Gastrocnemius medialis (tissue), 4 donors: Measurements from ENCODE around the gene GNPAT. TPM values are rescaled to one million over a fixed set of nuclear protein-coding genes. Genes with fewer than 3 reads are reported as not detected.
"Not testable (repeated sequence)": the region's sequence is repeated elsewhere in the genome, so short reads cannot be mapped to it uniquely, and the experiment has no call there.

Experiments
- ATAC-seq, 2 donors: fragments of 150-250 bp; one replicate each; pipeline ENCODE4 v1.9.1; 2016
- DNase-seq, 2 donors: peaks; one replicate each; pipeline ENCODE4 v3.0.0-alpha.2; 2019
- H3K27ac ChIP-seq, 4 donors: fragments of 200-600 bp; sonication (generic); 1 replicate in 1 of 4; 2 replicates in 3 of 4; pipeline ENCODE4 v1.5.1; 2016 to 2018; ENCODE audit warnings: mild to moderate bottlenecking in 2 of 4, moderate library complexity in 1 of 4
- H3K27me3 ChIP-seq, 3 donors: fragments of 200-600 bp; sonication (generic) in 2 of 3; 1 replicate in 1 of 3; 2 replicates in 2 of 3; pipeline versions ENCODE4 v1.5.1 to v1.6.0; 2016 to 2019; ENCODE audit warnings: mild to moderate bottlenecking in 1 of 3, moderate library complexity in 1 of 3
- H3K36me3 ChIP-seq, 2 donors: fragments of 200-600 bp; sonication (generic) in 1 of 2; one replicate each; pipeline ENCODE4 v1.5.1; 2017 to 2018
- H3K4me1 ChIP-seq, 2 donors: fragments of 200-600 bp; sonication (generic) in 1 of 2; one replicate each; pipeline ENCODE4 v1.5.1; 2016 to 2017; ENCODE audit warnings: mild to moderate bottlenecking in 2 of 2
- H3K4me3 ChIP-seq, 4 donors: fragments of 200-600 bp; sonication (generic) in 3 of 4; 1 replicate in 1 of 4; 2 replicates in 3 of 4; pipeline ENCODE4 v1.5.1; 2016 to 2019; ENCODE audit warnings: mild to moderate bottlenecking in 2 of 4
- H3K9me3 ChIP-seq, 3 donors: fragments of 200-600 bp; sonication (generic) in 2 of 3; 1 replicate in 1 of 3; 2 replicates in 2 of 3; pipeline ENCODE4 v1.5.1; 2016 to 2019
- CTCF ChIP-seq, 5 experiments: fragments of 450-650 bp in 3 of 5; fragments of 200-600 bp in 2 of 5; sonication (generic) in 2 of 5; IDR thresholded peaks in 4 of 5; conservative IDR thresholded peaks in 1 of 5; 1 replicate in 4 of 5; 2 replicates in 1 of 5; pipeline ENCODE4 v1.5.1; 2016 to 2019; ENCODE audit warnings: antibody characterized with exemption in 5 of 5, mild to moderate bottlenecking in 3 of 5, moderate library complexity in 3 of 5
- POLR2A ChIP-seq, 2 donors: fragments of 450-650 bp; IDR thresholded peaks; one replicate each; pipeline ENCODE4 v1.6.1; 2017; ENCODE audit warnings: antibody characterized with exemption in 2 of 2, mild to moderate bottlenecking in 2 of 2, moderate library complexity in 2 of 2
- in situ Hi-C, 4 donors: fragments of 200-750 bp; cut with MboI; loops; one replicate each; pipeline versions ENCODE4 v1.15.0 to v1.8.0; 2017; ENCODE audit warnings: low sequenced_read_pairs in 4 of 4
- intact Hi-C: fragments of 100-400 bp; cut with DNase I; formaldehyde crosslinking; loops from one replicate; pipeline ENCODE4 v1.15.1; 2023; ENCODE audit warnings: low total_unique reads
- total RNA-seq, 4 donors: library from RNA; depleted of rRNA; stranded (reverse); fragments of >200 nt; gene quantifications; one replicate each; pipeline versions ENCODE4 v1.1.0 to v1.2.3, GENCODE V29; 2016

Gene GNPAT
- total RNA-seq, 4 donors from 2014 or later = 95.1 to 128 (median 104) TPM

GRCh38 chr1:231210126-231210525 lies 30.9 kb upstream of the GNPAT start:
- no peak overlapping the region for H3K27ac ChIP-seq
- in situ Hi-C loops = loop anchor here (5.0 to 25.0 kb wide), 6 partner anchors 223 to 413 kb away; partner anchors contain the start of genes ARV1 (in 1 of the 4) and TTC13 (in 1 of the 4)
- intact Hi-C loops = loop anchor here (2.0 kb wide), 1 partner anchor 231 kb away; the partner anchor contains the start of genes ARV1 and TTC13
- TF ChIP-seq POLR2A (IDR thresholded peaks at IDR 0.05) (no peak), CTCF (IDR thresholded peaks at IDR 0.05 in 4 of 5, conservative IDR thresholded peaks at IDR 0.05 in 1 of 5) (no peak)
- H3K4me3 ChIP-seq = no peak overlapping the region
- no peaks in the 10 kb centered on the region for H3K36me3 ChIP-seq
- H3K27me3 ChIP-seq = peaks cover 0 to 2% (median 0%) of the 10 kb centered on the region in 3 donors
- H3K4me1 ChIP-seq = no peaks in the 10 kb centered on the region
- no peaks in the 10 kb centered on the region for H3K9me3 ChIP-seq
- ATAC-seq = no peak
- no peak for DNase-seq

- peak overlapping the region; percentile 38 to 71 (median 51) for H3K4me3 ChIP-seq
- intact Hi-C loops (loop anchor here (1.0 to 2.0 kb wide), 3 partner anchors 232 to 413 kb away; partner anchors contain the start of genes ARV1 and TTC13), in situ Hi-C loops (loop anchor here (5.0 to 25.0 kb wide), 6 partner anchors 224 to 414 kb away; partner anchors contain the start of genes ARV1 (in 1 of the 4) and TTC13 (in 1 of the 4))
- no peaks in the 10 kb centered on the region for H3K36me3 ChIP-seq
- TF ChIP-seq POLR2A (IDR thresholded peaks at IDR 0.05) (no peak), CTCF (IDR thresholded peaks at IDR 0.05 in 4 of 5, conservative IDR thresholded peaks at IDR 0.05 in 1 of 5) (peak; percentile 76 to 90 (median 88))
- no peak overlapping the region for H3K27ac ChIP-seq
- H3K9me3 ChIP-seq = no peaks in the 10 kb centered on the region
- DNase-seq (peak; percentile 19 to 72), ATAC-seq (peak; percentile 78 to 92)
- H3K27me3 ChIP-seq = peaks cover 0 to 4% (median 0%) of the 10 kb centered on the region in 3 donors
- H3K4me1 ChIP-seq = no peaks in the 10 kb centered on the region
Observed at GRCh38 chr1:231211005-231211857, 29.8 kb upstream of the GNPAT start.

GRCh38 chr1:231212301-231212700 lies 28.7 kb upstream of the GNPAT start:
- H3K27me3 ChIP-seq, H3K9me3 ChIP-seq, H3K27ac ChIP-seq, H3K4me3 ChIP-seq, ATAC-seq, H3K36me3 ChIP-seq, DNase-seq, H3K4me1 ChIP-seq, intact Hi-C loops: not testable (repeated sequence)
- in situ Hi-C loops = loop anchor here (5.0 to 25.0 kb wide), 6 partner anchors 225 to 415 kb away; partner anchors contain the start of genes ARV1 (in 1 of the 4) and TTC13 (in 1 of the 4)

GRCh38 chr1:231213831-231214573 lies 27.0 kb upstream of the GNPAT start:
- intact Hi-C loops (no loop called here), in situ Hi-C loops (loop anchor here (5.0 to 25.0 kb wide), 6 partner anchors 227 to 417 kb away; partner anchors contain the start of genes ARV1 (in 1 of the 4) and TTC13 (in 1 of the 4))
- Histone ChIP-seq H3K27me3 (peaks cover 0 to 4% (median 0%) of the 10 kb centered on the region in 3 donors), H3K36me3 (no peaks in the 10 kb centered on the region), H3K4me1 (no peaks in the 10 kb centered on the region), H3K9me3 (no peaks in the 10 kb centered on the region), H3K27ac (no peak overlapping the region), H3K4me3 (no peak overlapping the region)
- no peak for TF ChIP-seq POLR2A (IDR thresholded peaks at IDR 0.05)
- TF ChIP-seq CTCF (IDR thresholded peaks at IDR 0.05 in 4 of 5, conservative IDR thresholded peaks at IDR 0.05 in 1 of 5) = no peak
- ATAC-seq (no peak), DNase-seq (no peak)
